HepG2 (cell line): Measurements from ENCODE around the gene RBM5. TPM values are rescaled to one million over a fixed set of nuclear protein-coding genes. Genes with fewer than 3 reads are reported as not detected.

Source experiments
- CCAR2 ChIP-seq: fragments of 200-400 bp; formaldehyde crosslinking; optimal IDR thresholded peaks from 2 replicates; pipeline ENCODE3; 2018; ENCODE audit warnings: low read depth, mild to moderate bottlenecking, low read length, moderate library complexity
- KAT8 ChIP-seq: IDR thresholded peaks from 2 replicates; pipeline ENCODE4 v1.6.1; 2016; ENCODE audit warnings: missing genetic modification reagents, missing compliant biosample characterization
- MAX ChIP-seq: IDR thresholded peaks from 2 replicates; pipeline ENCODE4 v1.6.1; 2012; ENCODE audit warnings: inconsistent platforms
- PATZ1 ChIP-seq: sonication (generic); formaldehyde crosslinking; IDR thresholded peaks from 2 replicates; pipeline ENCODE4 v1.4.0; 2020; ENCODE audit warnings: missing genetic modification reagents
- UBTF ChIP-seq: sonication (generic); formaldehyde crosslinking; IDR thresholded peaks from 2 replicates; pipeline ENCODE4 v1.4.0; 2020; ENCODE audit warnings: mild to moderate bottlenecking, missing genetic modification reagents
- YEATS2 ChIP-seq: sonication (generic); formaldehyde crosslinking; IDR thresholded peaks from 2 replicates; pipeline ENCODE4 v1.4.0; 2020; ENCODE audit warnings: missing genetic modification reagents, borderline replicate concordance
- YY1 ChIP-seq: IDR thresholded peaks from 2 replicates; pipeline ENCODE4 v1.6.1; 2011; ENCODE audit warnings: low read length, low read depth, moderate library complexity, mild to moderate bottlenecking; ENCODE audit not compliant: insufficient read depth, insufficient replicate concordance
- ZEB1 ChIP-seq: IDR thresholded peaks from 2 replicates; pipeline ENCODE4 v1.6.1; 2012; ENCODE audit warnings: mild to moderate bottlenecking, low read depth, inconsistent platforms; ENCODE audit not compliant: insufficient replicate concordance
- ZMYM3 ChIP-seq: sonication (generic); formaldehyde crosslinking; IDR thresholded peaks from 2 replicates; pipeline ENCODE4 v1.5.1; 2020; ENCODE audit warnings: mild to moderate bottlenecking, missing genetic modification reagents
- ZNF503 ChIP-seq: sonication (generic); formaldehyde crosslinking; IDR thresholded peaks from 2 replicates; pipeline ENCODE4 v1.4.0; 2020; ENCODE audit warnings: missing genetic modification reagents
- ZNF543 ChIP-seq: sonication (generic); formaldehyde crosslinking; IDR thresholded peaks from 2 replicates; pipeline ENCODE4 v1.4.0; 2020; ENCODE audit warnings: mild to moderate bottlenecking, missing genetic modification reagents
- ZNF782 ChIP-seq: sonication (generic); formaldehyde crosslinking; IDR thresholded peaks from 2 replicates; pipeline ENCODE4 v1.4.0; 2020; ENCODE audit warnings: missing genetic modification reagents, mild to moderate bottlenecking, borderline replicate concordance
- ZSCAN29 ChIP-seq: sonication (generic); formaldehyde crosslinking; conservative IDR thresholded peaks from 2 replicates; pipeline ENCODE4 v1.4.0; 2020; ENCODE audit warnings: mild to moderate bottlenecking, missing genetic modification reagents
- polyA plus RNA-seq, 8 experiments: library from polyadenylated mRNA; depleted of rRNA in 3 of 8; stranded (reverse) in 7 of 8; unstranded in 1 of 8; fragments of >200 nt; fragmentation: Illumina TruSeq in 4 of 8; extraction: Trizol in 4 of 8; gene quantifications; 2 replicates each; pipeline versions ENCODE4 v1.2.1 to v1.2.3, GENCODE V29; 2011 to 2016; ENCODE audit warnings: low read depth in 4 of 8, missing spikeins in 1 of 8, mixed read lengths in 1 of 8; ENCODE audit not compliant: insufficient read depth in 1 of 8
- total RNA-seq, 5 experiments: library from RNA; depleted of rRNA; stranded (reverse); fragments of >200 nt; fragmentation: Illumina TruSeq; extraction: Trizol; gene quantifications; 2 replicates each; pipeline ENCODE4 v1.2.3, GENCODE V29; 2016; ENCODE audit warnings: low read depth in 1 of 5
- TF ChIP-seq, protein P1 (sequence below): sonication (generic); formaldehyde crosslinking; IDR thresholded peaks from 2 replicates; pipeline ENCODE4 v1.4.0; 2020; ENCODE audit warnings: mild to moderate bottlenecking, low read depth, missing genetic modification reagents
- TF ChIP-seq, protein P2 (sequence below): sonication (generic); formaldehyde crosslinking; IDR thresholded peaks from 2 replicates; pipeline ENCODE4 v1.9.0; 2021; ENCODE audit warnings: missing genetic modification reagents, borderline replicate concordance
- TF ChIP-seq, protein P3 (sequence below): sonication (generic); formaldehyde crosslinking; IDR thresholded peaks from 2 replicates; pipeline ENCODE4 v1.4.0; 2020; ENCODE audit warnings: mild to moderate bottlenecking, missing genetic modification reagents

The RBM5 gene
- total and polyA plus RNA-seq, 2 of the 13 experiments (the other 11 are each of a cell fraction or from before 2014, with no cell fraction given) = 106 to 204 TPM

DNA sequence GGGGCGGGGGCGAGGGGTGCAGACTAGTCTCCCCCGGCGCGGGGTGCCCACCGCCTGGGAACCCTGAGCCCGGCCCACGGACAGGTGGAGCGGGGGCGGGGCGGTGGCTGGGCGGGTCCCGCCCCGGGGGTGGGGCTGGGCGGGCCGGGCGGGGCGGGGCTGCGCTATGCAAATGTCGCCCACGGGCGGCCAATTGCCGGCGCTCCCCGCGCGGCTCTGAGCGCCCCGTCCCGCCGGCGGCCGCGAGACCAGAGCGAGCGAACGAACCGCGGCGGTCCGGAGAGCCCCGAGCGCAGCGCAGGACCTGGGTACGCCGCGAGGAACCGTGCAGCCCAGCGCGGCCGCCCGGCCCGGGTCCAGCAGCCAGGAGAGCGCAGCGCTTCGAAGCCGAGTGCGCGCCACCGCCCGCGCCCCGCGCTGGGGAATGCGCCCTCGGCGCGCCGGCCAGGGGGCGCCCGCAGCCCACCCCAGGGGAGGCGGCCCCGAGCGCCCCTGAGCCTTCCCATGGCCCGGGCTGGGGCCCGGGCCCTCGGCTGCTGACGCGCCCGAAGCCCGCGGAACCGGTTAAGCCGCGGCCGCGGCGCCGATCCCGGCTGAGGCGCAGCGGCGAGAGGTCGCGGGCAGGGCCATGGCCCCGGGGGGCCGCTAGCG lies 66.2 kb downstream of the RBM5 start, which contains the start of gene SEMA3F (continued):
- TF ChIP-seq ZNF503 (CRISPR knock-in tag) (no peak), ZNF782 (CRISPR knock-in tag) (no peak), PATZ1 (CRISPR knock-in tag) (peak; percentile 16; the same call in 1 of the 2 replicates), CCAR2 (no peak), YEATS2 (CRISPR knock-in tag) (no peak), ZSCAN29 (CRISPR knock-in tag) (no peak), ZMYM3 (CRISPR knock-in tag) (no peak), KAT8 (CRISPR knock-in tag) (no peak), YY1 (peak; percentile 18), MAX (peak; percentile 49; the same call in 1 of the 2 replicates), ZEB1 (no peak), ZNF543 (CRISPR knock-in tag) (no peak), UBTF (CRISPR knock-in tag) (peak; percentile 74; the same call in 1 of the 2 replicates)
- TF ChIP-seq, protein P1, sequence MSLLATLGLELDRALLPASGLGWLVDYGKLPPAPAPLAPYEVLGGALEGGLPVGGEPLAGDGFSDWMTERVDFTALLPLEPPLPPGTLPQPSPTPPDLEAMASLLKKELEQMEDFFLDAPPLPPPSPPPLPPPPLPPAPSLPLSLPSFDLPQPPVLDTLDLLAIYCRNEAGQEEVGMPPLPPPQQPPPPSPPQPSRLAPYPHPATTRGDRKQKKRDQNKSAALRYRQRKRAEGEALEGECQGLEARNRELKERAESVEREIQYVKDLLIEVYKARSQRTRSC (CRISPR knock-in tag) = no peak
- TF ChIP-seq, protein P2, sequence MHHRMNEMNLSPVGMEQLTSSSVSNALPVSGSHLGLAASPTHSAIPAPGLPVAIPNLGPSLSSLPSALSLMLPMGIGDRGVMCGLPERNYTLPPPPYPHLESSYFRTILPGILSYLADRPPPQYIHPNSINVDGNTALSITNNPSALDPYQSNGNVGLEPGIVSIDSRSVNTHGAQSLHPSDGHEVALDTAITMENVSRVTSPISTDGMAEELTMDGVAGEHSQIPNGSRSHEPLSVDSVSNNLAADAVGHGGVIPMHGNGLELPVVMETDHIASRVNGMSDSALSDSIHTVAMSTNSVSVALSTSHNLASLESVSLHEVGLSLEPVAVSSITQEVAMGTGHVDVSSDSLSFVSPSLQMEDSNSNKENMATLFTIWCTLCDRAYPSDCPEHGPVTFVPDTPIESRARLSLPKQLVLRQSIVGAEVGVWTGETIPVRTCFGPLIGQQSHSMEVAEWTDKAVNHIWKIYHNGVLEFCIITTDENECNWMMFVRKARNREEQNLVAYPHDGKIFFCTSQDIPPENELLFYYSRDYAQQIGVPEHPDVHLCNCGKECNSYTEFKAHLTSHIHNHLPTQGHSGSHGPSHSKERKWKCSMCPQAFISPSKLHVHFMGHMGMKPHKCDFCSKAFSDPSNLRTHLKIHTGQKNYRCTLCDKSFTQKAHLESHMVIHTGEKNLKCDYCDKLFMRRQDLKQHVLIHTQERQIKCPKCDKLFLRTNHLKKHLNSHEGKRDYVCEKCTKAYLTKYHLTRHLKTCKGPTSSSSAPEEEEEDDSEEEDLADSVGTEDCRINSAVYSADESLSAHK = no peak
- TF ChIP-seq, protein P3, sequence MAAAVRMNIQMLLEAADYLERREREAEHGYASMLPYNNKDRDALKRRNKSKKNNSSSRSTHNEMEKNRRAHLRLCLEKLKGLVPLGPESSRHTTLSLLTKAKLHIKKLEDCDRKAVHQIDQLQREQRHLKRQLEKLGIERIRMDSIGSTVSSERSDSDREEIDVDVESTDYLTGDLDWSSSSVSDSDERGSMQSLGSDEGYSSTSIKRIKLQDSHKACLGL = no peak
